ENCODE data around the gene MOCS1.

Gene MOCS1

DNA sequence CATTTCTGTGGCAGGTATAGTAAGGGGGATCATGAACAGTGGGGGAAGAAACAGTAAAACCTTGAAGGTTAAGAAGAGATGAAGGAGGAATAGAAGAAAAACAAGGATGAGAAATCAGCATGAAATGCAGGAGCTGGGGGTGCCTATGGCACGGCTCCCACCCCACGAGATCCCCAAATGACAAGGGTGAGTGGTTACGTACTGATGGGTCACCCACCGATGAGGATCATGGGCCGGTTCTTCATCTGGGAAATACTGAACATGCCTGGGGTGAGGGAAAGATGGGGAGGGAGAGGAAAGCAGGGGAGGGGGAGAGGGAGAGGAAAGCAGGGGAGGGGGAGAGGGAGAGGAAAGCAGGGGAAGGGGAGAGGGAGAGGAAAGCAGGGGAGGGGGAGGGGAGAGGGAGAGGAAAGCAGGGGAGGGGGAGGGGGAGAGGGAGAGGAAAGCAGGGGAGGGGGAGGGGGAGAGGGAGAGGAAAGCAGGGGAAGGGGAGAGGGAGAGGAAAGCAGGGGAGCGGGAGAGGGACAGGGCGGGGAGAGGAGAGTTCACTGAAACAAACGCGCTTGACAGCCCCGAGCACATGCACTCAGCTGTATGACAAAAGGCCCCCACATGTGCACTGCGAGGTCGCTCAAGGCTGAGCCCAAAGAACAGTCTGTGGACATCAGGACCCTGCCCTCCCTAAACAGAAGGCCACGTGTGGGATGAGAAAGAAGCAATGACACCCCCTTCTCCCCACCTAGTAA lies 25.3 kb downstream of the MOCS1 start:
- no peak overlapping the region for H3K4me3 Mint-ChIP-seq
- no peak overlapping the region for H3K27ac Mint-ChIP-seq
- no peaks in the 10 kb centered on the region for H3K27me3 Mint-ChIP-seq
- H3K4me1 Mint-ChIP-seq (ENCODE audit: low read depth) = no peaks in the 10 kb centered on the region
- no peaks in the 10 kb centered on the region for H3K36me3 Mint-ChIP-seq
- H3K9me3 Mint-ChIP-seq (ENCODE audit: low read depth) = no peaks in the 10 kb centered on the region

DNA sequence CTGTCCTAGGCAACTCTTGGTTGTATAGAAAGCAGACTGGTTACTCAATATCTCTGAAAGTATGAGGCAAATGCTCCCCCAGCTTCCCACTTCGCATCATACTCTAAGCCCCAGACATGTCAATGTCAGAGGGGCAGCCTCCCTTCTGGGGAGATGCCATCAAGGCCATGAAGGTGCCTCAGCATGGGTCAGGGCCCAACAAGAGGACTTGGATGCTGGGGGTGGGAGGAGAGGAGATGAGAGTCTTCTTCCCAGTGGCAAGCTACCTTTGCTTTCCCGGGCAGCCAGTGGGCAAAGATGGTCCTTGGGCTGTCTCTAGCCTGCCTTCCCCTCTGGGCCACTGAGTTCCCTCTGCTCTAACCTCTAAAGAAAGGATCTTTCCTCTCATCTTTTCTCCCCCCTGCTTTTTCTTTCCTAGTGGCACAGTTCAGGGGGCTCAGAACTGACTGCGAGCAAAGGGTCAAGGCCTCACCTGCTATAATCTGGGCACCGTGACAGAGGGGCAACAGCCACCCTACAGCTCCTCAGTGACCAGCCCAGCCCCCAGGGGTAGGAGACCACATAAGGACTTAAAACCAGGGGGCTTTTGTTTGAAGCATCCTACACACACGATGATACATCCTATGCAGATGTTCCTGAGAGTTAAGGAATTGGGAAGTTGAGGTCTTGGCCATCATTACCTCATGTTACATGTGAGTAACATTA lies 26.2 kb downstream of the MOCS1 start:
- Mint-ChIP-seq H3K27ac (no peak overlapping the region), H3K27me3 (no peaks in the 10 kb centered on the region), H3K4me3 (no peak overlapping the region), H3K9me3 (ENCODE audit: low read depth) (no peaks in the 10 kb centered on the region), H3K4me1 (ENCODE audit: low read depth) (no peaks in the 10 kb centered on the region), H3K36me3 (no peaks in the 10 kb centered on the region)

DNA sequence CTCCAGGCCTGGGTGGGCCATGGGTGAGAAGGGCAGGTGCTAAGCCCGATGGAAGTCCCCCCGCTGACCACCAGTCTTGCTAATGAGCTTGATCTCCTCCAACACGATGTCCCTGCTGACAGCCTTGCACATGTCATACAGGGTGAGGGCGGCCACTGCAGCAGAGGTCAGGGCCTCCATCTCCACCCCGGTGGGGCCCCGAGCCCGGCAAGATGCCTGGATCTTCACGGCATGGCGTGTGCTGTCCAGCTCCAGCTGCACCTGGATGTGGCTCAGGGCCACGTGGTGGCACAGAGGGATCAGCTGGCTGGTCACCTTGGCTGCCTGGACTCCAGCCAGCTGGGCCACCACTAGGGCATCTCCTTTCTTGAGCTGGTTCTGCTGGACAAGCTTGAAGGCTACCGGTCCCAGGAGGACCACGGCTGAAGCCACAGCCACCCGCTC lies 27.9 kb downstream of the MOCS1 start:
- H3K4me3 Mint-ChIP-seq = no peak overlapping the region
- no peaks in the 10 kb centered on the region for H3K36me3 Mint-ChIP-seq
- H3K27me3 Mint-ChIP-seq = no peaks in the 10 kb centered on the region
- H3K4me1 Mint-ChIP-seq (ENCODE audit: low read depth) = no peaks in the 10 kb centered on the region
- no peak overlapping the region for H3K27ac Mint-ChIP-seq
- H3K9me3 Mint-ChIP-seq (ENCODE audit: low read depth) = no peaks in the 10 kb centered on the region

DNA sequence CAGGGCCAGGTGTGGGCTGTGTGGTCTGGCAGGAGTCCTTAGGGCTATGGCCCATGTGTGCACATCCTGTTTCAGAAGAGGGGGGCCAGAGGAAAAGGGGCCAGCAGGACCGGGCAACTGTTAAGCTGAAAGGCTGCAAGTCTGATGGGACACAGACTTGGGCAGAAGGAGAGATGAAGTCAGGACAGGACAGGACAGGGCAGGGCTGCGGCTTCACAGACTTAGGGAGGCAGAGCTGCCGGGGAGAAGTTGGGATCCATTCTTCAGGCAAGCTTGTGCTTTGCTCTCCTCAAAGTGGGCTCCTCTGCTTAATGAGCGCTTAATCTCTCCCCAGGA lies 28.7 kb downstream of the MOCS1 start:
- H3K27ac Mint-ChIP-seq = no peak overlapping the region
- H3K9me3 Mint-ChIP-seq (ENCODE audit: low read depth) = no peaks in the 10 kb centered on the region
- no peaks in the 10 kb centered on the region for H3K4me1 Mint-ChIP-seq (ENCODE audit: low read depth)
- no peaks in the 10 kb centered on the region for H3K27me3 Mint-ChIP-seq
- no peak overlapping the region for H3K4me3 Mint-ChIP-seq
- no peaks in the 10 kb centered on the region for H3K36me3 Mint-ChIP-seq

DNA sequence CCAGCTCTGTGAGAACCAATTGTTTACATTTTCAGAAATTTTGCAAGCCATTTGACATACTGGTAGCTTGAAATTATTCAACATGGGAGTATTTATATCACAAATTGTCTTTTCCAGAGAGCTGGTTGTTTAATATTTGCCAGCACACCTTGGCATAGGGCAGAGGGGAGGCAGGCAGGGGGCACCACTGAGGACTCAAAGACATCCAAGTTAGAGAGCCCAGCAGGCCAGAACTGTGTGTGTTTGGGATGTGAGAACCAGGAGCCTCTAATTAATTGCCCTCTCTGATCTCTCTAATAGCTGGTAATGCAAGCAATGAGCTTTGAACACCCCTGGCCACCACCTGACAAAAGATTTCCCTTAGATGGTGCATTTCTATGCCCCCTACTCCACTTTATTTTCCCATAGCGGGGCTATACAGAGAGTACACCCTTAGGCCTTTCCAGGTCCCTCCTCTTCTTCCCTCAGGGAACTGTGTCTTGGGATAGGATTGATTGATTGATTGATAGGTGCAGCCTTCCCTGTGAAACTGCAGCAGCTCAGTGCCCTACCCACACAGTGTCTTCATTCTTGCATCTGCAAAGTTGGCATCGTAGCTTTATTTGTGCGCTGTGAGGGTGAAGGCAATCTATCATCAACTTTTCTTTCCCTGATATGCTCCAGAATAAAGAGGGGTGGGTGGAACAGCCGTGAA lies 29.2 kb downstream of the MOCS1 start:
- Mint-ChIP-seq H3K4me3 (no peak overlapping the region), H3K27ac (no peak overlapping the region), H3K9me3 (ENCODE audit: low read depth) (no peaks in the 10 kb centered on the region), H3K4me1 (ENCODE audit: low read depth) (no peaks in the 10 kb centered on the region), H3K27me3 (no peaks in the 10 kb centered on the region), H3K36me3 (no peaks in the 10 kb centered on the region)

DNA sequence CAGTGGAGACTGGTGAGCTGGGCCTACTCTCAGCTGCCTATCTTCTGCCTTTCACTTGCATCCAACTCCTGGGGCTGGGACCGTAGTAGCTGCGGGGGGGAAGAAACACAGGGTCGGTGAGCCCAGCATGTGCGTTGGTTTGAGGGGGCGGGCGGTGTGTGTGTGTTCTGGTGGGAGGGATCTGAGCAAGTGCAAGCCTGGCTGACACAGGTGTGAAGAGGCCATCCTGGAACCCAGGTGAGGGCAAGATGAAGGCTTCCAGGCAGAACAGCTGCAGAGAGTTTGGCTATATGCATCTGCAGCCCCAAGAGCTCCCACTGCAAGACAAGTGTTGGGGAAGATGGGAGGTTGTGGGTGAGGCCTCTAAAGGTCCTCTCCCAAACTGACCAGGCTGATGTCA lies 30.6 kb downstream of the MOCS1 start:
- Mint-ChIP-seq H3K4me1 (ENCODE audit: low read depth) (no peaks in the 10 kb centered on the region), H3K9me3 (ENCODE audit: low read depth) (no peaks in the 10 kb centered on the region), H3K27me3 (no peaks in the 10 kb centered on the region)

DNA sequence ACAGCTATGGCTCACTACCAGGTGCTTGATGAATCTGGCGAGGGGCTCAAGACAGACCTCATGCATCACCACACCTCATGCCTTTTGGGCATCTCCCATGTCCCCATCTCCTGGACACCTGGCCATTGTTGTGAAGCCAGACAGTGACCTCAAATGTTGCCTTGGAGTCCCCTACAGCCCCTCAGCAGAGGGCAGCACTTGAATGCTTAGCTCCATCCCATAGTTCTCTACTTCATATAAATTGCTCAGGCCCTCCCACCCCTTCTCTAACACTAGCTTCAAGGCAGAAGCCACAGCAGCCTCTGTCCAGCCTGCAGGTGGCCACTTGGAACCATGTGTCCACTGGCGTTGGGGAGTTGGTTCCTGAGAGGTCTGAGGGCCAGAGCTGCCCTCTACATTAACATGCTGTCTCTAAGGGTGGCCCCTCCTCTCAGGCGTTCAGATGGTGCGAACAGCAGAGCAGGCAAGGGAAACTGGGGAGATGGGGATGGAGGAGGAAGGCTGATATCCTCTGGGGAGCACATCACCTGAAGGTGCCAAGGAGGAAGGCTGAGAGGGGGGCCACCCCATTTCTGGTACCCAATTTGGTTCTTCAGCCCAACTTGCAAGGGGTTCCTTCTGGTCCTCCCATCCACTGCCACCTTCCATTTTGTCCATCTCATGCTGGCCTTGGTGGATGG lies 31.3 kb downstream of the MOCS1 start:
- no peaks in the 10 kb centered on the region for H3K27me3 Mint-ChIP-seq
- no peak overlapping the region for H3K4me3 Mint-ChIP-seq
- H3K4me1 Mint-ChIP-seq (ENCODE audit: low read depth) = no peaks in the 10 kb centered on the region
- no peak overlapping the region for H3K27ac Mint-ChIP-seq
- no peaks in the 10 kb centered on the region for H3K36me3 Mint-ChIP-seq
- no peaks in the 10 kb centered on the region for H3K9me3 Mint-ChIP-seq (ENCODE audit: low read depth)

More for the DNA sequence above, 30.6 kb downstream of the MOCS1 start:
- Mint-ChIP-seq H3K36me3 (no peaks in the 10 kb centered on the region), H3K27ac (no peak overlapping the region), H3K4me3 (no peak overlapping the region)

DNA sequence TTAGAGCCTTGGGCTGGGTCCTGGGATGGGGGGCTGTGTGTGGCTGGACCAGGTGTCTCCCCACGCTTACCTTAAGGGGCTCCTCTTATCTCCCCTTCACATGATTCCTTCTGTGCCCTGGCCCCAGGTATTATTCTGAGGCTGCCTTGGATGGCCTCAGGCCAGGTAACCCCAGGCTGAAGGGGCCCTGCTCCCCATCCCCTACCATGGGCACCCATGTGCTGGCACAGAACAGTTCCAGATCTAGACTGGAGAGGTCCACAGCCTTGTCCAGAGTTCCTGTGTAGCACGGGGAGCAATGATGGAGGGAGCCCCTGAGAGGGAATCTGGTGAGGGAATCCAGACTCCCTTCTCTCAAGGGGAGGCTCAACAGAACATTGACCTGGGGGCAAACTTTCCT lies 32.1 kb downstream of the MOCS1 start:
- Mint-ChIP-seq H3K27me3 (no peaks in the 10 kb centered on the region), H3K27ac (no peak overlapping the region), H3K4me1 (ENCODE audit: low read depth) (no peaks in the 10 kb centered on the region)

DNA sequence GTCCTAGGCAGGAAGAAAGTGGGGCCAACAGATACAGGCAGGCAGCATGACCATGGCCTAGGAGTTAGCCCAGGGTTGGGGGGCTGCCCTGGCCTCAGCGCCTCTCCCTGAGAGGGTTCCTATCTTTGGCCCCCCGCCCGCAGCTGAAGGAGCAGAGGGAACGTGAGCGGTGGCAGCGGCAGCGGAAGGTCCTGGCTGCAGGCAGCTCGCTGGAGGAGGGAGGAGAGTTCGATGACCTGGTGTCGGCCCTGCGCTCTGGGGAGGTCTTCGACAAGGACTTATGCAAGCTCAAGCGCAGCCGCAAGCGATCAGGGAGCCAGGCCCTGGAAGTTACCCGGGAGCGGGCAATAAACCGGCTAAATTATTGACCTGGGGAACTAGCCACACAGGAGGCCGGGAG lies 32.6 kb downstream of the MOCS1 start:
- Mint-ChIP-seq H3K27me3 (no peaks in the 10 kb centered on the region), H3K9me3 (ENCODE audit: low read depth) (no peaks in the 10 kb centered on the region), H3K27ac (no peak overlapping the region), H3K36me3 (no peaks in the 10 kb centered on the region), H3K4me3 (no peak overlapping the region), H3K4me1 (ENCODE audit: low read depth) (no peaks in the 10 kb centered on the region)

More for the DNA sequence above, 32.1 kb downstream of the MOCS1 start:
- Mint-ChIP-seq H3K9me3 (ENCODE audit: low read depth) (no peaks in the 10 kb centered on the region), H3K36me3 (no peaks in the 10 kb centered on the region), H3K4me3 (no peak overlapping the region)

DNA sequence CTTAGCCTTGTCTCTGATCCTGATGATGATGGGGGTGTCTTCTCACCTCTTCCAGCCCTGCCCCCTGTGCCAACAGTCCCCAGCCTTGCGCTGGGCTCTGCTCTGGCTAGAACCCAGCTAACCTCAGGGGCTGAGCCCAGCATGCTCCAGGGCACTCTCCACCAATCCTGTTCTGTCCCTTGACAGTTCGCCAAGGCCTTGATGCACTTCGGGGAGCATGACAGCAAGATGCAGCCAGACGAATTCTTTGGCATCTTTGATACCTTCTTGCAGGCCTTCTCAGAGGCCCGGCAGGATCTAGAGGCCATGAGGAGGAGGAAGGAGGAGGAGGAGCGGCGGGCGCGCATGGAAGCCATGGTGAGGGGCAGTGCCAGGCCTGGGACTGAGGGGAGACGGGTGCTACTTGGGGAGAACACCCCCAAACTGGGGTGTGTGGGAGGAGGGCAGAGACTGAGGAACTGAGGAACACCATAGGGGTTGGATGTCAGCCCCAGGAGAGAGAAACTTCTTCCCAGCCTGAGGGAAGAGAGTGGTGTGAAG lies 33.1 kb downstream of the MOCS1 start:
- no peak overlapping the region for H3K27ac Mint-ChIP-seq
- no peaks in the 10 kb centered on the region for H3K4me1 Mint-ChIP-seq (ENCODE audit: low read depth)
- no peaks in the 10 kb centered on the region for H3K9me3 Mint-ChIP-seq (ENCODE audit: low read depth)
- H3K27me3 Mint-ChIP-seq = no peaks in the 10 kb centered on the region
- H3K4me3 Mint-ChIP-seq = no peak overlapping the region
- H3K36me3 Mint-ChIP-seq = no peaks in the 10 kb centered on the region

DNA sequence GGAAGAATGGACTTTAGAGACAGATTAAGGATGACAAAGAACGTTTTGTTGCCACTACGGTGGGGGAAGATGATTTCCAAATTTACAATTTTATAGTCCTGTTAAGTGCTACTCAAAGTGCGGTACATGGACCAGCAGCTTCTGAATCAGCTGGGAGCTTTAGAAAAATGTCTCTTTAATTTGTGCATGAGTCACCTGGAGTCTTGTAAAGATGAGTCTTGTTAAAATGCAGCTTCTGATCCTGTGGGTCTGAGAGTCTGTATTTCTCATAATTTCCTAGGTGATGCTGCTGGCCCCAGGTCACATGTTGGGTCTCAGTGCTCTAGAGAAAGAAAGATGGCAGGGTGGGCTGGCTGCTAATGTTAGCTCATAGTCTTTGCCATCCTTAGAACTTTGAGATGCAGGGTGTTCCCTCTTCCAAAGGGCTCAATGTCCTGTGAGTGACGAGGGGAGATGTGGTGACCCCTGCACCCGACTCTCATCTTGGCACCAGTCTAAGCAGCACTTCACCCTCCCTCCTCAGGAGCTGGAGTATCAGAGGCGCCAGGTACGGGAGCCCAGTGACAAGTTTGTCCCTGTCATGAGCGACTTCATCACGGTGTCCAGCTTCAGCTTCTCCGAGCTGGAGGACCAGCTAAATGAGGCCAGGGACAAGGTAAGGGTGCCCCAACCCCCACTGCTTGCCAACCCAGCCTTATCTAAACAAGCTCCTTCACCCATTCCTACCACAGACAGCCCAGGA lies 34.5 kb downstream of the MOCS1 start:
- Mint-ChIP-seq H3K36me3 (no peaks in the 10 kb centered on the region), H3K27ac (no peak overlapping the region), H3K4me3 (no peak overlapping the region), H3K9me3 (ENCODE audit: low read depth) (no peaks in the 10 kb centered on the region), H3K27me3 (peaks cover 2% of the 10 kb centered on the region), H3K4me1 (ENCODE audit: low read depth) (no peaks in the 10 kb centered on the region)

DNA sequence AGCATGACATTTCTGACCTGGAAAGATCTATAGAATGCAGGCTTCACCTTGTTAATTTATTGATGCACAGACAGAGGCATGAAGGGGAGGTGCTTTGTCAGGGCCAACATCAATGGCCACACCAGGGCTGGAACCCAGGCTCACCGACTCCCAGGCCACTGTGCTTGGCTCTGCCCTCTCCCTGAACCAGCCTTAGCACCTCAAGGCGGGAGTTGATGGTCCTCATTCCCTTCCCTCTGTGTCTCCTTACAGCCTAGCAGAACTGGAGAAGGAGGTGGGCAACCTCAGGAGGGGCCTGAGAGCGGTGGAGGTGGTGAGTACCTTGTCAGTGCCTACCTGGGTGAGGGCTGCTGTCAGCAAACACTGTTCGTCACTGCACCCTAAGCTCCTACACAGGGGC lies 35.6 kb downstream of the MOCS1 start:
- H3K27ac Mint-ChIP-seq = no peak overlapping the region

DNA sequence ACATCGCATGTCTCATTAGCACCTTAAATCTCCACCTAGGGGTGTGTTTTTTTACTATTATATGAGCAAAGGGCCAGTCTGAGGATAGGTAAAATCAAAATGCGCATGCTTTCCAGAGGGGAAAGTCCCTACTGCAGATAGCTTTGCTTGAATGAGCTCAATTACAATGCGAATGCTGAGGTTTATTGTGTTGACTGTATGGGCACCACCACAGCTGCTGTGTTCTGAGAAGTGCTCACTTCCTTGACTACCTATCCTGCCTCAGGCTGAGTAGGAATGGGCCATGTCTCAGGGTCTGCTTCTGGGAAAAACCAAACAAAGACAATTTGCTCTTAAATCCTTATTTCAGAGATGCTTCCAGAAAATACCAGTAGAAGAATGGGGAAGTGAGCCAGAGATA lies 36.6 kb downstream of the MOCS1 start:
- Mint-ChIP-seq H3K27ac (no peak overlapping the region), H3K36me3 (no peaks in the 10 kb centered on the region), H3K9me3 (ENCODE audit: low read depth) (no peaks in the 10 kb centered on the region), H3K27me3 (peaks cover 2% of the 10 kb centered on the region), H3K4me3 (no peak overlapping the region), H3K4me1 (ENCODE audit: low read depth) (no peaks in the 10 kb centered on the region)

More for the DNA sequence above, 35.6 kb downstream of the MOCS1 start:
- Mint-ChIP-seq H3K27me3 (peaks cover 2% of the 10 kb centered on the region), H3K4me3 (no peak overlapping the region), H3K9me3 (ENCODE audit: low read depth) (no peaks in the 10 kb centered on the region), H3K36me3 (no peaks in the 10 kb centered on the region), H3K4me1 (ENCODE audit: low read depth) (no peaks in the 10 kb centered on the region)

DNA sequence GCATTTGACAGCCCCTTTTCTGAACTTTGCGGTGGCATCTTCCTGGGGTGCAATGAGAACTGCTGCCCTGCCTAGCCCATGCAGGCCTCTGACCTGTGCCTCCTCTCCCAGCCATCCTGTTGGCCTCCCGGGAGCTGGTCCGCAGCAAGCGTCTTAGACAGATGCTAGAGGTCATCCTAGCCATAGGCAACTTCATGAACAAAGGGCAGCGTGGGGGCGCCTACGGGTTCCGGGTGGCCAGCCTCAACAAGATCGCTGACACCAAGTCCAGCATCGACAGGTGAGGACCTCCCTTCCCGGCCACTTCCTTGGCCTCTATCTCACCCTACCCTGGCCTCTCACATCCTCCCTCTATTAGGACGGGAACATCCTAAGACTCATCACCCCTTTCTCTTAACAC lies 37.6 kb downstream of the MOCS1 start:
- Mint-ChIP-seq H3K27me3 (peaks cover 2% of the 10 kb centered on the region), H3K4me1 (ENCODE audit: low read depth) (no peaks in the 10 kb centered on the region), H3K36me3 (no peaks in the 10 kb centered on the region), H3K9me3 (ENCODE audit: low read depth) (no peaks in the 10 kb centered on the region), H3K4me3 (no peak overlapping the region), H3K27ac (no peak overlapping the region)

Data from activated naive CD8-positive, alpha-beta T cell (primary cell).